ENCODE measurements around the gene P3H1. TPM values are rescaled to one million over a fixed set of nuclear protein-coding genes. Genes with fewer than 3 reads are reported as not detected.
"Not testable (repeated sequence)": the region's sequence is repeated elsewhere in the genome, so short reads cannot be mapped to it uniquely, and the experiment has no call there.

The P3H1 gene
- total and polyA plus RNA-seq, 2 donors (not counting 1 experiment from before 2014, with no cell fraction given): 42.2 to 51.3 TPM

DNA sequence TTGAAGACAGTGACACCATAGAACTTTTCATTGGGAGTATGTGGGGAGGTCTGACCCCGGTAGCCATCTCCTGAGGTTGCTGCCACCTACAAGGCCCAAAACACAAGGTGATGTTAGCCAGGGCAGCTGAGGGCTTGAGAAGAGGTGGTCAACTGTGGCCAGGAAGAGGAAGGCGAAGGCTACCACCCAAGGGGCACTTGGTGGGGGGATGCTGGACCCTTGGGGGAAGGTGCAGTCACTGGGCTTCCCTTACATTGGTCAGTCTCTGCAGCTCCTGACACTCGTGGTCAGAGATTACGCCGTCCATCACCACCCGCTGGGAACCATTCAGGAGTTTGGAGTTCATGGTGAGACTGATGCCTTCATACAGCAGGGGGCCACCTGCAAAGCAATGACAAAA, 14.5 kb downstream of the P3H1 start:
- Histone ChIP-seq H3K4me1 (ENCODE audit: control insufficient read depth in 2 of 2, insufficient read depth in 2 of 2, low read length in 2 of 2) (no peaks in the 10 kb centered on the region), H3K36me3 (replicated peaks in 1 of 2; ENCODE audit: control extremely low read depth in 1 of 2, control insufficient read depth in 1 of 2, extremely low read depth in 1 of 2, insufficient read depth in 2 of 2, low read length in 1 of 2) (peaks cover 27 to 65% of the 10 kb centered on the region in 2 experiments), H3K27me3 (replicated peaks in 1 of 4; ENCODE audit: control extremely low read depth in 1 of 4, control insufficient read depth in 3 of 4, insufficient read depth in 4 of 4, low read length in 3 of 4) (no peaks in the 10 kb centered on the region), H4K20me1 (ENCODE audit: control insufficient read depth, insufficient read depth, low read length, poor library complexity, severe bottlenecking) (no peaks in the 10 kb centered on the region), H3K79me2 (ENCODE audit: control insufficient read depth, insufficient read depth, low read length) (no peaks in the 10 kb centered on the region), H3K27ac (ENCODE audit: low read length in 2 of 2) (no peak overlapping the region), H3K9ac (ENCODE audit: low read length) (no peak overlapping the region), H3K4me2 (replicated peaks; ENCODE audit: low read depth, low read length, poor library complexity, severe bottlenecking) (no peak overlapping the region), H3K4me3 (ENCODE audit: control extremely low read depth in 1 of 5, extremely low read depth in 1 of 5, insufficient read depth in 1 of 5, low read depth in 2 of 5, low read length in 4 of 5) (no peak overlapping the region), H3K9me3 (ENCODE audit: control extremely low read depth in 1 of 3, control insufficient read depth in 2 of 3, insufficient read depth in 1 of 3, low read length in 2 of 3) (peaks cover 0 to 3% (median 0%) of the 10 kb centered on the region in 3 donors), H2AFZ (ENCODE audit: insufficient read depth, low read depth, low read length, poor library complexity, severe bottlenecking) (no peak overlapping the region)
- no peak overlapping the region for H3K27ac Mint-ChIP-seq
- CTCF ChIA-PET: interaction anchor here (0.9 to 1.5 kb wide), 4 partner anchors 11 to 322 kb away, joined by 3 to 4 read pairs (median 4); partner anchors contain the start of gene P3H1
- POLR2A ChIA-PET: no interaction called here
- peaks cover 4% of the 10 kb centered on the region for H3K4me1 Mint-ChIP-seq
- DNase-seq (no peak), ATAC-seq (ENCODE audit: low read depth) (no peak)
- TF ChIP-seq, protein P1, sequence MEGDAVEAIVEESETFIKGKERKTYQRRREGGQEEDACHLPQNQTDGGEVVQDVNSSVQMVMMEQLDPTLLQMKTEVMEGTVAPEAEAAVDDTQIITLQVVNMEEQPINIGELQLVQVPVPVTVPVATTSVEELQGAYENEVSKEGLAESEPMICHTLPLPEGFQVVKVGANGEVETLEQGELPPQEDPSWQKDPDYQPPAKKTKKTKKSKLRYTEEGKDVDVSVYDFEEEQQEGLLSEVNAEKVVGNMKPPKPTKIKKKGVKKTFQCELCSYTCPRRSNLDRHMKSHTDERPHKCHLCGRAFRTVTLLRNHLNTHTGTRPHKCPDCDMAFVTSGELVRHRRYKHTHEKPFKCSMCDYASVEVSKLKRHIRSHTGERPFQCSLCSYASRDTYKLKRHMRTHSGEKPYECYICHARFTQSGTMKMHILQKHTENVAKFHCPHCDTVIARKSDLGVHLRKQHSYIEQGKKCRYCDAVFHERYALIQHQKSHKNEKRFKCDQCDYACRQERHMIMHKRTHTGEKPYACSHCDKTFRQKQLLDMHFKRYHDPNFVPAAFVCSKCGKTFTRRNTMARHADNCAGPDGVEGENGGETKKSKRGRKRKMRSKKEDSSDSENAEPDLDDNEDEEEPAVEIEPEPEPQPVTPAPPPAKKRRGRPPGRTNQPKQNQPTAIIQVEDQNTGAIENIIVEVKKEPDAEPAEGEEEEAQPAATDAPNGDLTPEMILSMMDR (IDR thresholded peaks at IDR 0.05): no peak
- no peak for TF ChIP-seq EZH2 (IDR thresholded peaks at IDR 0.05; ENCODE audit: borderline replicate concordance, insufficient read depth, low read depth, low read length, poor library complexity, severe bottlenecking)
- H3K9me3 Mint-ChIP-seq (ENCODE audit: insufficient read depth): peaks cover 2% of the 10 kb centered on the region
- intact Hi-C loops (cut with micrococcal nuclease): no loop called here
- H3K4me3 Mint-ChIP-seq: no peak overlapping the region
- WGBS (ENCODE audit: insufficient coverage): 95% methylated on average over 6 of the region's 6 CpGs
- no peaks in the 10 kb centered on the region for H3K27me3 Mint-ChIP-seq

DNA sequence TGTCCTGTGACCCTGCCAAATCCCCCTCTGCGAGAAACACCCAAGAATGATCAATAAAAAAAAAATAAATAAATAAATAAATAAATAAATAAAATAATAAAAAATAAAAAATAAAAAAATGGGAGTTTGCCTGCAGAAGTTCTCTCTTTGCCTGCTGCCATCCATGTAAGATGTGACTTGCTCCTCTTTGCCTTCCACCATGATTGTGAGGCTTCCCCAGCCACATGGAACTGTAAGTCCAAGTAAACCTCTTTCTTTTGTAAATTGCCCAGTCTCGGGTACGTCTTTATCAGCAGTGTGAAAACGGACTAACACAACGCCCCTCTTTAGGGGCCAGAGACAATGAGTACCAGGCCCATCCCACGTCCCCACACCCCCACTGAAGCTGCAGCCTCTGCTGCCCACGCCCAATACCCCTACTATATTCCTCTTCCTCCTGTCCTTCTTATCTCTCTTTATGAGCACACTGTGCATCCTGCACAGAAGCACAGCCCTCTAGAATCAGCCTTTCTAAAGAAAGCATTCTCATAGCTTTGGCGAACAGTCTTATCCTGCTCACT, 15.2 kb downstream of the P3H1 start:
- ATAC-seq (ENCODE audit: low read depth); intact Hi-C loops (cut with micrococcal nuclease); H3K4me2 ChIP-seq (replicated peaks; ENCODE audit: low read depth, low read length, poor library complexity, severe bottlenecking); H3K27ac Mint-ChIP-seq; H3K27ac ChIP-seq (ENCODE audit: low read length in 2 of 2); H3K4me1 ChIP-seq (ENCODE audit: control insufficient read depth in 2 of 2, insufficient read depth in 2 of 2, low read length in 2 of 2); H3K9ac ChIP-seq (ENCODE audit: low read length); H3K4me1 Mint-ChIP-seq; H3K27me3 ChIP-seq (replicated peaks in 1 of 4; ENCODE audit: control extremely low read depth in 1 of 4, control insufficient read depth in 3 of 4, insufficient read depth in 4 of 4, low read length in 3 of 4); DNase-seq; H3K27me3 Mint-ChIP-seq; H3K9me3 ChIP-seq (ENCODE audit: control extremely low read depth in 1 of 3, control insufficient read depth in 2 of 3, insufficient read depth in 1 of 3, low read length in 2 of 3); H2AFZ ChIP-seq (ENCODE audit: insufficient read depth, low read depth, low read length, poor library complexity, severe bottlenecking); H4K20me1 ChIP-seq (ENCODE audit: control insufficient read depth, insufficient read depth, low read length, poor library complexity, severe bottlenecking); H3K9me3 Mint-ChIP-seq (ENCODE audit: insufficient read depth); H3K4me3 ChIP-seq (ENCODE audit: control extremely low read depth in 1 of 5, extremely low read depth in 1 of 5, insufficient read depth in 1 of 5, low read depth in 2 of 5, low read length in 4 of 5); H3K4me3 Mint-ChIP-seq; H3K79me2 ChIP-seq (ENCODE audit: control insufficient read depth, insufficient read depth, low read length); POLR2A ChIA-PET: not testable (repeated sequence)
- H3K36me3 ChIP-seq (replicated peaks in 1 of 2; ENCODE audit: control extremely low read depth in 1 of 2, control insufficient read depth in 1 of 2, extremely low read depth in 1 of 2, insufficient read depth in 2 of 2, low read length in 1 of 2): peaks cover 27 to 67% of the 10 kb centered on the region in 2 experiments
- 98% methylated on average over 7 of the region's 8 CpGs for WGBS (ENCODE audit: insufficient coverage)
- CTCF ChIA-PET: interaction anchor here (1.0 to 1.5 kb wide), 3 partner anchors 12 to 322 kb away, joined by 3 to 4 read pairs (median 3); no protein-coding TSS in a partner anchor

All from B cell (primary cell).